Testis (tissue), 3 donors: ENCODE data around the gene FAM8A1. TPM values are rescaled to one million over a fixed set of nuclear protein-coding genes. Genes with fewer than 3 reads are reported as not detected.

Source experiments
- DNase-seq: peaks from one replicate; pipeline ENCODE4 v3.0.0-alpha.2; 2019
- H3K27ac ChIP-seq, 2 donors: fragments of 200-600 bp; sonication (generic); one replicate each; pipeline ENCODE4 v1.5.1; 2019
- H3K27me3 ChIP-seq: fragments of 200-600 bp; sonication (generic); one replicate; pipeline ENCODE4 v1.5.1; 2019
- H3K36me3 ChIP-seq: fragments of 200-600 bp; sonication (generic); one replicate; pipeline ENCODE4 v1.5.1; 2017; ENCODE audit warnings: low read depth; ENCODE audit errors: missing control alignments
- H3K4me1 ChIP-seq: fragments of 200-600 bp; sonication (generic); one replicate; pipeline ENCODE4 v1.5.1; 2019
- H3K4me3 ChIP-seq, 2 donors: fragments of 200-600 bp; sonication (generic); one replicate each; pipeline ENCODE4 v1.5.1; 2017 to 2019
- H3K9me3 ChIP-seq: fragments of 200-600 bp; sonication (generic); one replicate; pipeline ENCODE4 v1.5.1; 2017
- CTCF ChIP-seq, 3 experiments: fragments of 450-650 bp in 2 of 3; fragments of 200-600 bp in 1 of 3; sonication (generic) in 1 of 3; IDR thresholded peaks; one replicate each; pipeline ENCODE4 v1.5.1; 2016 to 2019; ENCODE audit warnings: antibody characterized with exemption in 3 of 3, mild to moderate bottlenecking in 2 of 3, moderate library complexity in 1 of 3
- POLR2A ChIP-seq: fragments of 450-650 bp; IDR thresholded peaks from one replicate; pipeline ENCODE4 v1.6.1; 2017; ENCODE audit warnings: antibody characterized with exemption, mild to moderate bottlenecking, moderate library complexity
- WGBS, 2 donors: methylation state at CpG; one replicate each; pipeline ENCODE4 v1.1.5; 2018; 5-methylcytosine and 5-hydroxymethylcytosine counted together
- intact Hi-C: fragments of 100-400 bp; cut with DNase I; formaldehyde crosslinking; loops from one replicate; pipeline ENCODE4 v1.15.1; 2023; ENCODE audit warnings: low total_unique reads
- polyA plus RNA-seq: library from polyadenylated mRNA; stranded (reverse); fragments of 350-450 nt; fragmentation: Illumina TruSeq; extraction: RNeasy Lipid Tissue Mini Kit (QIAGEN cat#74804); gene quantifications from one replicate; pipeline ENCODE4 v1.2.3, GENCODE V29; 2014; ENCODE audit warnings: low read depth, low replicate concordance; ENCODE audit not compliant: insufficient read depth
- total RNA-seq, 2 donors: library from RNA; depleted of rRNA; stranded (reverse); fragments of >200 nt; gene quantifications; one replicate each; pipeline ENCODE4 v1.2.3, GENCODE V29; 2016

Gene FAM8A1
- total and polyA plus RNA-seq, 3 donors from 2014 or later = 26.8 to 39.7 (median 36.7) TPM

- no peaks in the 10 kb centered on the region for H3K27me3 ChIP-seq
- no peaks in the 10 kb centered on the region for H3K4me1 ChIP-seq
- 61 to 72% methylated on average over 4 of the region's 4 CpGs for WGBS, 2 donors
- TF ChIP-seq CTCF (IDR thresholded peaks at IDR 0.05) (no peak), POLR2A (no peak)
- no peak overlapping the region for H3K4me3 ChIP-seq
- no peak for DNase-seq
- intact Hi-C loops = no loop called here
- H3K36me3 ChIP-seq = no peaks in the 10 kb centered on the region
- no peak overlapping the region for H3K27ac ChIP-seq
- H3K9me3 ChIP-seq = no peaks in the 10 kb centered on the region
Observed at GRCh38 chr6:17612048-17612447, 11.9 kb downstream of the FAM8A1 start.

GRCh38 chr6:17615794-17616193 is 15.7 kb downstream of the FAM8A1 start:
- WGBS, 2 donors = 74 to 78% methylated on average over 4 of the region's 4 CpGs
- H3K36me3 ChIP-seq = no peaks in the 10 kb centered on the region
- intact Hi-C loops = no loop called here

GRCh38 chr6:17621003-17621402 is 20.9 kb downstream of the FAM8A1 start:
- 85 to 89% methylated on average over 2 of the region's 2 CpGs for WGBS, 2 donors
- intact Hi-C loops = no loop called here
- no peak for DNase-seq
- TF ChIP-seq CTCF (IDR thresholded peaks at IDR 0.05) = no peak
- H3K27ac ChIP-seq = no peak overlapping the region
- no peaks in the 10 kb centered on the region for H3K9me3 ChIP-seq
- no peaks in the 10 kb centered on the region for H3K4me1 ChIP-seq
- H3K4me3 ChIP-seq = no peak overlapping the region
- H3K36me3 ChIP-seq = no peaks in the 10 kb centered on the region
- no peaks in the 10 kb centered on the region for H3K27me3 ChIP-seq

More at GRCh38 chr6:17615794-17616193, 15.7 kb downstream of the FAM8A1 start:
- H3K4me1 ChIP-seq = no peaks in the 10 kb centered on the region
- TF ChIP-seq POLR2A (no peak), CTCF (IDR thresholded peaks at IDR 0.05) (no peak)
- DNase-seq = no peak
- no peak overlapping the region for H3K4me3 ChIP-seq
- no peak overlapping the region for H3K27ac ChIP-seq
- H3K27me3 ChIP-seq = no peaks in the 10 kb centered on the region
- H3K9me3 ChIP-seq = no peaks in the 10 kb centered on the region

GRCh38 chr6:17622144-17622543 is 22.0 kb downstream of the FAM8A1 start:
- H3K27ac ChIP-seq = no peak overlapping the region
- no peaks in the 10 kb centered on the region for H3K27me3 ChIP-seq
- H3K36me3 ChIP-seq = no peaks in the 10 kb centered on the region
- H3K9me3 ChIP-seq = no peaks in the 10 kb centered on the region
- TF ChIP-seq CTCF (IDR thresholded peaks at IDR 0.05) (no peak), POLR2A (no peak)
- no peaks in the 10 kb centered on the region for H3K4me1 ChIP-seq
- WGBS, 2 donors = 84 to 94% methylated on average over 5 of the region's 5 CpGs
- DNase-seq = no peak
- no peak overlapping the region for H3K4me3 ChIP-seq
- intact Hi-C loops = no loop called here

- Histone ChIP-seq H3K9me3 (no peaks in the 10 kb centered on the region), H3K36me3 (no peaks in the 10 kb centered on the region), H3K4me1 (no peaks in the 10 kb centered on the region), H3K27ac (no peak overlapping the region), H3K27me3 (no peaks in the 10 kb centered on the region), H3K4me3 (no peak overlapping the region)
- no peak for DNase-seq
- TF ChIP-seq CTCF (IDR thresholded peaks at IDR 0.05) = no peak
- no peak for TF ChIP-seq POLR2A
- WGBS, 2 donors = 79 to 83% methylated on average over 1 of the region's 1 CpG
- intact Hi-C loops = no loop called here
Observed at GRCh38 chr6:17624396-17624795, 24.3 kb downstream of the FAM8A1 start.
